GM18505 (cell line): Measurements from ENCODE around the gene FOXP1.
A peak's percentile ranks its signal among the peaks of the same experiment; 100 is the strongest.

Experiments
- ATAC-seq: cut with Tn5 transposase; IDR thresholded peaks from one replicate; pipeline ENCODE4 v1.9.1; 2021; ENCODE audit not compliant: unreplicated experiment
- POLR2A ChIP-seq: IDR thresholded peaks from 4 replicates; pipeline ENCODE4 v1.6.1; 2011; ENCODE audit warnings: borderline replicate concordance; ENCODE audit not compliant: insufficient read depth, insufficient read length; ENCODE audit errors: extremely low read depth

The FOXP1 gene

DNA sequence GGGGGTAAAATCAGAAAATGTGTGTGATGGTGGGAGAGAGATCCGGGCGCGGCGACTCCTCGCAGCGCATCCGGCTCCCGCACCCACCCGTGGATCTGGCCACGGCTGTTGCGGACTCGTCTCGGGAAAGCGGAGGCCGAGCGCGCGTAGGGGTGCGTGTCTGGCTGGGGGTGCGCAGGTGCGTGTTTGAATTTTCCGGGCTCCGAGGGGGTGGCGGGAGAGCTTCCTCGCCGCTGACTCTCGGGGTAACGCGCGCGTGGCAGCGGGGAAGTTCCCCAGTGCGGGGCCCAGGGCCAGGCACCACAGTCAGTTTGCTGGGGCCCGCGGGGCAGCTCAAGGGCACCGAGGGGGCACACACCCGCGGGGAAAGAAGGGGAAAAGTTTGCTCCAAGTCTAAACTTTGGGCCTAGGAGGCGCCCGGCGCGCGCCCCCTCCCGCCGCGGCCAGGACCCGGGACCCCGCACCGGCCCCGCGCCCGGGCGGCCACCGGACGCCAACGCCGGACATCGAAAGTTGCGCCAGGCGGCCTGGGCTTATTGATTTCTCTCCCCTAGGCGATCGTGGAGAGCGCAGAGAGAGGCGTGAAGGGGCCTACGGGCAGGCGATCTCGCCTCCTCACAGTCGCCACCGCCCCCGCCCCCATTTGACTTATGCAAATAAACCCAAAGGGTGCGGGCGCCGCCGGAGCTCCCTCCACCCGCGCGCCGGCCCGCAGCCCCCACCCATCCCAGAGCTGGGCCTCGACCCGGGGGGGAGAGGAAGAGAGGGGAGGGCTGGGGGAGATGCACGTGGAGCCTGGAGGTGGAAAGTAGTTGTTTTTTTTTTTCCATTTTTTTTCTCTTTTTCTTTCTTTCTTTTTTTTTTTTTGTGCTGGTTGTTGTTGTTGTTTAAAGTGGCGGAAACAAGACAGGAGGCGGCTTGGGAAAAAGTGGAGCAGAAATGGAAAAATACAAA is 639 bp downstream of the FOXP1 start:
- no peak for ATAC-seq
- no peak for TF ChIP-seq POLR2A

DNA sequence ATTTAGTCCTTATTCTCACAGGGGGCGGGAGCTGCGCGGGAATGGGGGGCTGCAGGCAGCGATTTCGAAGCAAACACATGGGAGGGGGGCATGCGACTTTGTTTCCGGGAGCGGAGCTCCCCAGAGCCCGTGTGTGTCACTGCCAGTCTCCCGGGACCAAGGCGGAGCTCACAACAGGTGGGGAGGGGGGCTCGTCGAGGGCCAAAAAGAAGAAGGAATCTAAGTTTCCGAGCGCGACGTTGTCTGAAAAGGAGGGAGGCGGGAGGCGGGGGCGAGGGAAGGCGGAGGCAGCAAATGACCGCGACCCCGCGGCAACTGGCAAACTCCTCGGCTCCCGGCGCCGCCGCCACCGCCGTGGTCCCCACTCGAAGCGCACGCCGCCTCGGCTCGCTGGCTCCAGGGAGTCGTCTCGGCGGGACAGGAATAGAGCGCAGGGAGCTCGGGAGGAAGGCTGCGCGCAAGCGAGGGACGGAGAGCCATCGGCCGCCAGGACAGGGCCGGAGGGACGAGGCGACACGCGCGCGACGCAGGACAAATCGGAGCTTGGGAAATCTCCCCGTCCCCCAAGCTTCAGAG is 1.4 kb downstream of the FOXP1 start:
- TF ChIP-seq POLR2A: no peak
- no peak for ATAC-seq

DNA sequence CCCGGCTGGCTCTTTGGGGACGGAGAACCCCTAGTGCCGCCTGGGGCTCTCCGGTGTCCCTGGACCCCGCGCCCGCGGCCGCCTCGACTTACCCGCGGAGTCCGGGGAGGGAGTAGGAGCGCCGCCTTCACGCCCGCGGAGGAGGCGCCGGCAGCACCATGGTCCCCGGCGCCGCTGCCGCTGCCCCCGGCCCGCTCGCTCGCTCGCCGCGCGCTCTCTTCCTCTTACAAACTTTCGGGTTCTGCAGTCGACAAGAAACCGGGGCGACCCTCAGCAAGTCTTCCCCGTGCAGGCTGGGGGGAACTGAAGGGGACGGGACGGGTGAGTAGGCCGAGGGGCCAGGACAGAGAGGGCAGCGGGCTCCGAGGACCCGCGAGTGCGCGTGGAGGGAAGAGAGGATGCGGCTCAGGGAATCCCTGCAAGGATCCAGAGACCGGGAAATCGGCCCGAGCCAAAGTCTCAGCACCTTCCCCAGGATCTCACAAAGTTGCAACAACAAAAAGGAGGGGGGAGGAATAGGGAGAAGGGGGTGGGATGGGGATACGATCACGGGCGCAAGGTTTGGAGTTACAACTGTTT is 2.0 kb downstream of the FOXP1 start:
- no peak for ATAC-seq
- no peak for TF ChIP-seq POLR2A

DNA sequence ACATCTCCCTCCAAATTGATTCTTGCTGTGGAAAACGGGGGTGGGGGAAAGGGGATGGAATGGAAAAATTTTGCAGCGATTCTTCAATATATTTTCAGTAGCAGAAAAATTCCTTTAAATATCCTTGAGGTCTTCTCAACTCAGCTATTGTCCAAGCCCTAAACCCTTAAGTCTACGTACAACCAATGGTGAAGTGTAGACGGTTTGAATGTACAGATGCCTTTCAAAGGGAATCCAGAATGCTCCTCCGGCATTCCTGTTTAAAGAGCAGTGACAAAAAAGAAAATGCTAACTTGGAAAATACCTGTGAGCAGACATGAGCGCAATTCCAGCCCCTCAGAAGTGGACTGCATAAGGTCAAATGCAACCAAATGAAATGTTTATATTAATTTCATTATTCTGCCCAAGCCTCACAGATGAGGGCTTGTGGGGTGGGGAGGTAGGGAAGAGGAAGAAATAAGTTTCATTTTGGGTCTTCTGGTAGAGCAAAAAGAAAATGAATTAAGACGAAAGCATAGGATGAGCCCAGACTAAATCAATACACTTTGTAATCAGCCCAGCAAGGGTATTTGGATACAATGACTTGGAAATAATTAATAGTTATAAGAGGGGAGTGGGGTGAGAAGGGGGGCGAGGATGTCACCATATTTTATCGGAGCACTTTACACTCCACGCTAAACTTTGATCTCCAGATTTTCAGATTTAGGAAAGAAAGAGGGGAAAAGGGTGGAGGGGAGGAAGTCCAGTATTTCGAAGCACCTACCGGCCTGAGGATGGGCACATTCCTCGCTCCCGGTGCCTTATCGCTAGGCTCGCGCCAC is 2.7 kb downstream of the FOXP1 start:
- ATAC-seq: no peak

DNA sequence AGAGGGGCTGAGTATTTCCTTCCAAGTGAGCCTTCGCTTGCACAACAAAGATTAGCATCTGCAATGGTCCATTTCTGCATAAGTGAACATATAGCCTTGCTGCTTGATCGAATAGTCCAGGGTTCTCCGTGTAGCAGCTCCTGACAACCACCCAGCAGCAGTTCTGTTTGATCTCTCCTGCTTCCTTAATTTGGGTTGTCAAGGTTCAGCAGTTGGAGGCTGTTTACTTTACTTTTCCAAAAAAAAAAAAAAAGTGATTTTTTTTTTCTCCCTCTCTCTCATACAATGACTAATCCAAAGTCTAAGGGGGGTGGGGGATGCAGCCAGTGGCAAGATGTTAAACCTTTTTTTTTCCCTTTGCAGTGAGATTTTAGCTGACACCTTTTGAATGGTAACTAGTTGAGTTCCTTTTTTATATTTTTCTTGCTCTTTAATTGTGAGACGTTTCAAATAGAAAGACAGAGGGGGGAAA is 3.6 kb downstream of the FOXP1 start:
- ATAC-seq: no peak
- no peak for TF ChIP-seq POLR2A

More for the DNA sequence above, 2.7 kb downstream of the FOXP1 start:
- TF ChIP-seq POLR2A: no peak

DNA sequence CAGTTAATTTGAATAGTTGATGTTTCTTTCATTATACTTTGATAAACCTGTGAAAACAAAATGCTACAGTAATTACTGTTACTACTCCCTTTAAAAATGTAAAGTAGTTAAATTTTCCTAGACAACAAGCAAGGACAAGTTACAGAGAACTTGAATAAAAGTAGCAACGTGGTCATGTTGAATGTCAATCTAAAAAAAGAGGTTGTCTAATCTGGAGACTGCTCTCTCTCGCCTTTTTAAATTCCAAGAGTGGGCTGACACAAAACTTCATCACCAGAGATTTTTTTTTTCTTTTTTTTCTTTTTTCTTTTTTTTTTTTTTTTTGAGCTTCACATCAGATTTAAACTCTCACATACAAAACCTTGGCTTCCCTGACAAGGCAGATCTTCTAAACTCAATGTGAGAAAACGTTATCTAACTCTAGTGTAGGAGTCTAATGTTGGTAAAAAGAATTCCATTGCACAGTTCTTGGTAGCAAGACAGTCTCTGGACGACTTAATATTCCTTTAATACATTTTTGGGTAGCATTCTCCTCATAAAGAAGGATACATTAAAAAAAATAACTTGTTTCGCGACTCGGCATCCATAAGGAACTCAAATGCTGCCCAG is 4.1 kb downstream of the FOXP1 start:
- no peak for ATAC-seq
- TF ChIP-seq POLR2A: no peak

DNA sequence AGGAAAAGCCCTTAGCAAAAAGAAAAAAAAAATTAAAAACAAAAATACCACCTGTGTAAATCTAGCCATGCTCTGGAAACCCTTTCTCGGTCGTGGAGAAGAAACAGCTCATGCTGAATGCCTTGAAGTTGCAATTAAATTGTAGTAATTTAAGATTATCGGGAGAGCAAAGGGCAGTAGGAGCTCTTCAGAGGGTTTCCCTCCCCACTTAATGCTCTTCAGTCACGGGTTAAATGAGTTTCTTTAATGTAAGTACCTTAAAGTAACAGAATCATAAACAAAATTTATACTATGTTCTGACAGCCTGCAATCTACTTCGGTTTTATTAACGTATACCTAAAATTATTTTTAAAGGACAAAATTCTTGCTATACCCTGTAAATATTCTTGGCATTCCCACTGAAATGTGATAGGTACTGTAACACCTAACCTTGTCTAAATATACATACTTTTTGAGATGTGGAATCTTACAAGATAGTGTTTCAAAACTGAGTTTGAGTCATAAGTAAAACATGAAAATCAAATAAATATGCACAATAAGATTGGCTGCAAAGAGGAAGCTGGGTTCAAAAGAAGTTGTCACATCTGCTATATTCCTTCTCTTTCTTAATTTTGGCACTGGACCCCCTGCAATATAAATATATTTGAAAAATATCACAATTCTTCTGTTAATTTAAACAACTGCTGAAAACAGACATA is 5.3 kb downstream of the FOXP1 start:
- TF ChIP-seq POLR2A: no peak
- ATAC-seq: no peak

DNA sequence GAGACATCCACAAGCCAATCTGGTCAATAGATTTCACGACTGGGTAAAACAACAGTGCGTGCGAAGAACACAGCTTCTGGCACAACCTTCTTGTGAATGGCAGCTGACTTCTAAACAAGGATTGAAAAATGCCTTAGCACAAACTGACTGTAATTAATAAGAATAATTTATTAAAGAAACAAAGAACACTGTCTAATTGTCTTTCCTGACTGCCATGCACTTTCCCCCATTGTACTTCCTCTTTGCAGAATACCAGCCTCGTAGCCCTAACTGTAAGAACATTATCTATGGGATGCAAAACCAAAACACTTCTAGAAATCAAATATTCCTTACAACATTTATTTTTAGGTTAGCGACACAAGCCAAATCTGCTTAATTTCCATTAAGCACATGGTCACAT is 6.5 kb downstream of the FOXP1 start:
- TF ChIP-seq POLR2A: no peak
- no peak for ATAC-seq

DNA sequence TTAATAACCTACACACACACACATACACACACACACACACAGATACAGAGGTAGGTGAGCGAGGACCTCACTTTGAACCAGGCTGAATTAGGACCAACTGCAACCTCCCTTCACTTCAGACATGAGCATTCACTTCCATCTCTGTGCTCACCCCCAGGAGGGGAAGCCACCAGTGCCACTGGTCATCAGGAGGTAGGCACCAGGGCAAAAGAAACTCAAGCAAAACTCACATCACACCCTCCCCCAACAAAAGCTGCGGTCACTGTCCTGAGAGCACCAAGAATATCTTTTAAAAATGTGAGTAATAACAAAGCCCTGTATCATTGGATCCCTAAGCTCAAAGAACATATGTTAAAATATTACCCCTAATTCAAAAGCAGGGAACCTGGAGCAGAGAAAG is 8.1 kb downstream of the FOXP1 start:
- TF ChIP-seq POLR2A: no peak
- ATAC-seq: no peak

DNA sequence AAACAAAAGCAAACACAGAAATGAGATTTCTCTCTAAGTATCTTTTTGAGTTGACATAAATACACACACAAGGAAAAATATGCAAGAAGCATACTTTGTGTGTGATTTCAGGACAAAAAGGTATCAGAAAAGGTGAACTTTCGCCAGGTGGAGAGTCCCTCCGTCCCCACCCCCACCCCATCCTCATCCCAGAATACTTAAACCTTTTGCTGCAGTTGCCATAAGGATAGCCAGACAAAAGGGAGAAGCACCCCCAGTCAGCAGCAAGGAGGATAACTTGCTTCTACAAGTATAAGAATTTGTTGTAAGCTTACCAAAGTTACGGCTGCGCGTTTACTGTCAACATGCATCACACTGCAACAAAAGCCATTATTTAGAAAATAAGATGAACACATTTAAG is 10.3 kb downstream of the FOXP1 start:
- TF ChIP-seq POLR2A: no peak
- no peak for ATAC-seq

DNA sequence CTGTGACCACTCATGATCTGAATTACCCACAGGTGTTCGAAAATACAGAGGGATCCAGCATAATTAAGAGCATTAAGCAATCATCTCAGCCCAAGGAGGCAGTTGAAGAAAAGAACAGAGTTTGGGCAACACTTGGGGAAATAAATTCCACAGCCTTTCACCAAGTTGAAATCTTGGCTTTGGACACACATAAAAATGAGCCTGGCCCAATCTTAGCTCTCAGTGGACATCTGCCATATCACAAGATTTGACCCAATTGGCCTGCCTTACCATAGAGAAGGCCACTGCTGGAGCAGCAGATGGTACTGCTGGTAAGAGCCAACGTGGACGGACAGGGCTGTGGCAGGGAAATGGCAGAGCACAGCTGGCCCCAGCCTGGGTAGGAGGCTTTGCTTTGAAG is 13.0 kb downstream of the FOXP1 start:
- no peak for TF ChIP-seq POLR2A

DNA sequence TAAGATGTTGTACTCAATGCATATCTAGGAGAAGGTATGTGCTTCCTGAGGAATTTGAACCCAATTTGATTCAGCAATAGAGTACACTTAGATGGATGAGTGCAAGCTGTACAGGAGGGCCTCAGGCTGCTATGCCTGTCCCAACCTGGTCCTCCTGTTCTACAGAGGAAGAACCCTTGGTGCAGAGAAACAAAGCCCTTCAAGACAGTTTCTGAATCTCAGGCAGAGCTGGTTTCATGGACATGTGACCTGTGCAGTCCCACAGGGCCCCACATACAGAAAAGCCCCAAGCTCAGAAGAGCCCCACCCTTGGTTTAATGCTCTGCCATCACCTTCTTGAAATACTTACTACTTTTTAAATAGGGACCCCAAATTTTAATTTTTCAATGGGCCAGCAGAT is 15.3 kb downstream of the FOXP1 start:
- peak; percentile 41 for ATAC-seq
- no peak for TF ChIP-seq POLR2A

More for the DNA sequence above, 13.0 kb downstream of the FOXP1 start:
- ATAC-seq: no peak
